B cell (primary cell): ENCODE data around the gene IL36RN. TPM values are rescaled to one million over a fixed set of nuclear protein-coding genes. Genes with fewer than 3 reads are reported as not detected.

Experiments used
- ATAC-seq: fragments of 200-7000 bp; cut with Tn5 transposase; one replicate; pipeline ENCODE4 v1.10.0; 2021; ENCODE audit warnings: low read depth, mild to moderate bottlenecking, moderate number of reproducible peaks, moderate library complexity
- CTCF ChIA-PET: fragments of 350-600 bp; sonication (Branson Sonifier 250); formaldehyde crosslinking; loops from one replicate; lab custom pipeline; 2021; ENCODE audit warnings: antibody characterized with exemption, inconsistent platforms; lab: Charles Lee
- POLR2A ChIA-PET: fragments of 350-600 bp; sonication (Branson Sonifier 250); formaldehyde crosslinking; loops from one replicate; lab custom pipeline; 2021; ENCODE audit warnings: antibody characterized with exemption; lab: Charles Lee
- DNase-seq: peaks from one replicate; pipeline ENCODE4 v3.0.0; 2013
- H2AFZ ChIP-seq: 2 replicates; pipeline ENCODE4 v1.6.1; 2012; ENCODE audit warnings: mild to moderate bottlenecking, low read depth, low read length; ENCODE audit not compliant: insufficient read depth, poor library complexity, severe bottlenecking
- H3K27ac ChIP-seq, 2 donors: 1 replicate in 1 of 2; 2 replicates in 1 of 2; pipeline ENCODE4 v1.5.1; 2012 to 2013; ENCODE audit warnings: low read length in 2 of 2, mild to moderate bottlenecking in 2 of 2, moderate library complexity in 1 of 2
- H3K27me3 ChIP-seq, 4 experiments: fragments of 200-600 bp in 1 of 4; sonication (generic) in 1 of 4; replicated peaks in 1 of 4; 1 replicate in 2 of 4; 2 replicates in 2 of 4; pipeline versions ENCODE4 v1.6.1 to v1.7.0; 2013 to 2016; ENCODE audit warnings: low read length in 3 of 4, mild to moderate bottlenecking in 2 of 4, mixed read lengths in 1 of 4, moderate library complexity in 1 of 4; ENCODE audit not compliant: insufficient read depth in 4 of 4, control insufficient read depth in 3 of 4; ENCODE audit errors: control extremely low read depth in 1 of 4
- H3K36me3 ChIP-seq, 2 experiments: replicated peaks in 1 of 2; 1 replicate in 1 of 2; 2 replicates in 1 of 2; pipeline versions ENCODE4 v1.6.1 to v1.7.1; 2013; ENCODE audit warnings: low read length in 1 of 2; ENCODE audit not compliant: insufficient read depth in 2 of 2, control insufficient read depth in 1 of 2; ENCODE audit errors: control extremely low read depth in 1 of 2, extremely low read depth in 1 of 2
- H3K4me1 ChIP-seq, 2 donors: fragments of 200-600 bp in 1 of 2; sonication (generic) in 1 of 2; 1 replicate in 1 of 2; 2 replicates in 1 of 2; pipeline versions ENCODE4 v1.5.1 to v1.6.1; 2013 to 2017; ENCODE audit warnings: low read length in 2 of 2; ENCODE audit not compliant: control insufficient read depth in 2 of 2, insufficient read depth in 2 of 2
- H3K4me2 ChIP-seq: replicated peaks from 2 replicates; pipeline ENCODE3; 2012; ENCODE audit warnings: mild to moderate bottlenecking, low read depth, low read length; ENCODE audit not compliant: poor library complexity, severe bottlenecking
- H3K4me3 ChIP-seq, 5 experiments: fragments of 200-600 bp in 1 of 5; sonication (generic) in 1 of 5; 1 replicate in 3 of 5; 2 replicates in 2 of 5; pipeline versions ENCODE4 v1.5.1 to v1.7.0; 2011 to 2016; ENCODE audit warnings: low read length in 4 of 5, mild to moderate bottlenecking in 4 of 5, low read depth in 2 of 5, control low read depth in 1 of 5, moderate library complexity in 1 of 5; ENCODE audit not compliant: insufficient read depth in 1 of 5; ENCODE audit errors: control extremely low read depth in 1 of 5, extremely low read depth in 1 of 5
- H3K79me2 ChIP-seq: fragments of 200-600 bp; sonication (generic); one replicate; pipeline ENCODE4 v1.6.0; 2016; ENCODE audit warnings: low read length; ENCODE audit not compliant: control insufficient read depth, insufficient read depth
- H3K9ac ChIP-seq: fragments of 200-600 bp; sonication (generic); 2 replicates; pipeline ENCODE4 v1.6.1; 2017; ENCODE audit warnings: mild to moderate bottlenecking, low read length, moderate library complexity
- H3K9me3 ChIP-seq, 3 donors: one replicate each; pipeline versions ENCODE4 v1.6.1 to v1.7.1; 2013; ENCODE audit warnings: low read length in 2 of 3; ENCODE audit not compliant: control insufficient read depth in 2 of 3, insufficient read depth in 1 of 3; ENCODE audit errors: control extremely low read depth in 1 of 3
- H4K20me1 ChIP-seq: 2 replicates; pipeline ENCODE4 v1.6.0; 2012; ENCODE audit warnings: mild to moderate bottlenecking, low read length; ENCODE audit not compliant: insufficient read depth, control insufficient read depth, poor library complexity, severe bottlenecking
- H3K27ac Mint-ChIP-seq: one replicate; pipeline ENCODE4 v1.8.0; 2021; ENCODE audit warnings: mixed read lengths
- H3K27me3 Mint-ChIP-seq: one replicate; pipeline ENCODE4 v1.8.0; 2021; ENCODE audit warnings: mixed read lengths
- H3K4me1 Mint-ChIP-seq: one replicate; pipeline ENCODE4 v1.8.0; 2021; ENCODE audit warnings: mixed read lengths
- H3K4me3 Mint-ChIP-seq: one replicate; pipeline ENCODE4 v1.8.0; 2021; ENCODE audit warnings: mixed read lengths
- H3K9me3 Mint-ChIP-seq: one replicate; pipeline ENCODE4 v1.8.0; 2022; ENCODE audit warnings: mixed read lengths; ENCODE audit not compliant: insufficient read depth
- CTCF ChIP-seq: fragments of 200-600 bp; IDR thresholded peaks from one replicate; pipeline ENCODE4 v1.8.0; 2022; ENCODE audit warnings: antibody characterized with exemption, mild to moderate bottlenecking
- EZH2 ChIP-seq: IDR thresholded peaks from 2 replicates; pipeline ENCODE4 v1.6.1; 2012; ENCODE audit warnings: borderline replicate concordance, low read depth, mild to moderate bottlenecking, moderate library complexity, low read length; ENCODE audit not compliant: insufficient read depth, poor library complexity, severe bottlenecking
- WGBS: methylation state at CpG from one replicate; pipeline ENCODE4 v1.1.5; 2013; ENCODE audit warnings: missing lambda C conversion rate; ENCODE audit not compliant: insufficient coverage; 5-methylcytosine and 5-hydroxymethylcytosine counted together
- intact Hi-C: fragments of 100-400 bp; cut with micrococcal nuclease; formaldehyde crosslinking; loops from one replicate; pipeline ENCODE4 v1.10.0; 2022
- polyA plus RNA-seq: library from polyadenylated mRNA; depleted of rRNA; stranded (reverse); fragments of >200 nt; gene quantifications from 2 replicates; pipeline ENCODE4 v1.2.3, GENCODE V29; 2012
- total RNA-seq, 2 donors: library from RNA; stranded (reverse); fragments of 120-200 nt in 1 of 2; gene quantifications; 1 replicate in 1 of 2; 2 replicates in 1 of 2; pipeline versions ENCODE4 v1.2.3 to v1.2.4, GENCODE V29; 2013 to 2022

Gene IL36RN
- total and polyA plus RNA-seq, 2 donors (not counting 1 experiment from before 2014, with no cell fraction given) = not detected

GRCh38 chr2:113075030-113075429, 16.0 kb downstream of the IL36RN start:
- intact Hi-C loops = no loop called here
- H3K4me1 ChIP-seq = no peaks in the 10 kb centered on the region
- no peak overlapping the region for H3K9ac ChIP-seq
- peaks cover 40% of the 10 kb centered on the region for H3K27me3 Mint-ChIP-seq
- DNase-seq = no peak
- ChIA-PET CTCF (no interaction called here), POLR2A (interaction anchor here (0.6 kb wide), 1 partner anchor 83 kb away, joined by 3 read pairs; no protein-coding TSS in a partner anchor)
- H3K27ac ChIP-seq = no peak overlapping the region
- no peaks in the 10 kb centered on the region for H3K4me1 Mint-ChIP-seq
- no peak overlapping the region for H3K4me2 ChIP-seq
- WGBS = 54% methylated on average over 5 of the region's 5 CpGs
- H3K4me3 ChIP-seq = no peak overlapping the region
- H3K4me3 Mint-ChIP-seq = no peak overlapping the region
- no peaks in the 10 kb centered on the region for H3K36me3 ChIP-seq
- no peak overlapping the region for H2AFZ ChIP-seq
- H3K79me2 ChIP-seq = no peaks in the 10 kb centered on the region
- H3K9me3 ChIP-seq = no peaks in the 10 kb centered on the region
- no peaks in the 10 kb centered on the region for H3K9me3 Mint-ChIP-seq
- H3K27me3 ChIP-seq = peaks cover 0 to 17% (median 1%) of the 10 kb centered on the region in 4 experiments
- TF ChIP-seq EZH2 = no peak
- TF ChIP-seq CTCF = no peak
- no peak for ATAC-seq
- no peak overlapping the region for H3K27ac Mint-ChIP-seq
- H4K20me1 ChIP-seq = no peaks in the 10 kb centered on the region

- TF ChIP-seq EZH2 (no peak), CTCF (no peak)
- Histone ChIP-seq H3K27me3 (peaks cover 0 to 17% (median 1%) of the 10 kb centered on the region in 4 experiments), H3K9me3 (no peaks in the 10 kb centered on the region), H3K27ac (no peak overlapping the region), H3K79me2 (no peaks in the 10 kb centered on the region), H3K9ac (no peak overlapping the region), H3K4me1 (no peaks in the 10 kb centered on the region), H4K20me1 (no peaks in the 10 kb centered on the region), H2AFZ (no peak overlapping the region), H3K4me2 (no peak overlapping the region), H3K36me3 (no peaks in the 10 kb centered on the region), H3K4me3 (no peak overlapping the region)
- Mint-ChIP-seq H3K27me3 (peaks cover 42% of the 10 kb centered on the region), H3K9me3 (no peaks in the 10 kb centered on the region), H3K4me1 (no peaks in the 10 kb centered on the region), H3K4me3 (no peak overlapping the region), H3K27ac (no peak overlapping the region)
- ATAC-seq = no peak
- ChIA-PET POLR2A (interaction anchor here (0.6 kb wide), 1 partner anchor 83 kb away, joined by 3 read pairs; no protein-coding TSS in a partner anchor), CTCF (no interaction called here)
- no CpG with 5 or more reads among the region's 3 CpGs for WGBS
- no peak for DNase-seq
- intact Hi-C loops = no loop called here
Measured at GRCh38 chr2:113075600-113075999, 16.6 kb downstream of the IL36RN start.
